NCI-H1436 (cell line): ENCODE measurements around the gene ERMARD.

ENCODE experiments used
- DNase-seq: peaks from one replicate; lab custom pipeline; 2025; lab: John Stamatoyannopoulos, UW

The ERMARD gene

GRCh38 chr6:169825558-169826225 lies 74.3 kb downstream of the ERMARD start:
- no peak for DNase-seq

GRCh38 chr6:169826697-169827096 lies 75.3 kb downstream of the ERMARD start:
- no peak for DNase-seq

- no peak for DNase-seq
Observed at GRCh38 chr6:169827290-169827717, 75.9 kb downstream of the ERMARD start.

GRCh38 chr6:169828176-169828575 lies 76.8 kb downstream of the ERMARD start:
- no peak for DNase-seq

- no peak for DNase-seq
Observed at GRCh38 chr6:169829786-169830185, 78.4 kb downstream of the ERMARD start.

- DNase-seq = no peak
Observed at GRCh38 chr6:169830876-169831275, 79.5 kb downstream of the ERMARD start.
